Mesendoderm (in vitro differentiated cells): ENCODE data around the gene ITPR3.

Experiments
- DNase-seq: peaks from one replicate; pipeline ENCODE4 v3.0.0; 2013
- H2AK5ac ChIP-seq: 2 replicates; pipeline ENCODE4 v1.6.1; 2013; ENCODE audit warnings: low read length, inconsistent platforms
- H2BK120ac ChIP-seq: 2 replicates; pipeline ENCODE4 v1.6.1; 2013; ENCODE audit warnings: low read depth, mild to moderate bottlenecking, low read length, moderate library complexity, mixed read lengths
- H2BK15ac ChIP-seq: replicated peaks from 2 replicates; pipeline ENCODE4 v1.6.1; 2013; ENCODE audit warnings: low read depth, mild to moderate bottlenecking, moderate library complexity
- H2BK5ac ChIP-seq: 2 replicates; pipeline ENCODE4 v1.6.1; 2013; ENCODE audit warnings: low read length, inconsistent platforms
- H3K18ac ChIP-seq: 2 replicates; pipeline ENCODE4 v1.6.1; 2013; ENCODE audit warnings: mild to moderate bottlenecking, low read length, mixed read lengths
- H3K23ac ChIP-seq: one replicate; pipeline ENCODE4 v1.6.1; 2013; ENCODE audit warnings: low read length
- H3K27ac ChIP-seq: 2 replicates; pipeline ENCODE4 v1.5.1; 2013; ENCODE audit warnings: low read depth, mild to moderate bottlenecking, inconsistent platforms, low read length, moderate library complexity
- H3K27me3 ChIP-seq: 2 replicates; pipeline ENCODE4 v1.6.1; 2013; ENCODE audit warnings: low read length, control low read depth, mild to moderate bottlenecking, inconsistent platforms; ENCODE audit not compliant: insufficient read depth, poor library complexity
- H3K36me3 ChIP-seq: 2 replicates; pipeline ENCODE4 v1.6.1; 2013; ENCODE audit warnings: low read length, inconsistent platforms; ENCODE audit not compliant: control insufficient read depth, insufficient read depth
- H3K4ac ChIP-seq: one replicate; pipeline ENCODE4 v1.6.1; 2013; ENCODE audit warnings: low read depth, mild to moderate bottlenecking, low read length, moderate library complexity
- H3K4me1 ChIP-seq: 2 replicates; pipeline ENCODE4 v1.6.1; 2013; ENCODE audit warnings: low read depth, low read length, inconsistent platforms; ENCODE audit not compliant: control insufficient read depth
- H3K4me2 ChIP-seq: 2 replicates; pipeline ENCODE4 v1.6.1; 2013; ENCODE audit warnings: low read length
- H3K4me3 ChIP-seq: 2 replicates; pipeline ENCODE4 v1.5.1; 2013; ENCODE audit warnings: mild to moderate bottlenecking, low read length
- H3K56ac ChIP-seq: one replicate; pipeline ENCODE4 v1.6.1; 2013; ENCODE audit warnings: low read length
- H3K79me1 ChIP-seq: 2 replicates; pipeline ENCODE4 v1.6.1; 2013; ENCODE audit warnings: low read length, inconsistent platforms
- H3K79me2 ChIP-seq: 2 replicates; pipeline ENCODE4 v1.6.1; 2013; ENCODE audit warnings: mild to moderate bottlenecking, low read length; ENCODE audit not compliant: control insufficient read depth, insufficient read depth
- H3K9ac ChIP-seq: 2 replicates; pipeline ENCODE4 v1.6.1; 2013; ENCODE audit warnings: low read length, inconsistent platforms
- H4K5ac ChIP-seq: one replicate; pipeline ENCODE4 v1.6.1; 2013; ENCODE audit warnings: low read length
- H4K8ac ChIP-seq: one replicate; pipeline ENCODE4 v1.6.1; 2013; ENCODE audit warnings: low read depth, mild to moderate bottlenecking, control low read depth, low read length, moderate library complexity
- WGBS: extraction: QIAGEN DNeasy Blood & Tissue Kit; methylation state at CpG from one replicate; pipeline ENCODE4 v1.1.7; 2013; ENCODE audit warnings: low lambda C conversion rate, missing lambda C conversion rate; ENCODE audit not compliant: insufficient coverage; ENCODE audit errors: extremely low coverage; 5-methylcytosine and 5-hydroxymethylcytosine counted together

The ITPR3 gene

DNA sequence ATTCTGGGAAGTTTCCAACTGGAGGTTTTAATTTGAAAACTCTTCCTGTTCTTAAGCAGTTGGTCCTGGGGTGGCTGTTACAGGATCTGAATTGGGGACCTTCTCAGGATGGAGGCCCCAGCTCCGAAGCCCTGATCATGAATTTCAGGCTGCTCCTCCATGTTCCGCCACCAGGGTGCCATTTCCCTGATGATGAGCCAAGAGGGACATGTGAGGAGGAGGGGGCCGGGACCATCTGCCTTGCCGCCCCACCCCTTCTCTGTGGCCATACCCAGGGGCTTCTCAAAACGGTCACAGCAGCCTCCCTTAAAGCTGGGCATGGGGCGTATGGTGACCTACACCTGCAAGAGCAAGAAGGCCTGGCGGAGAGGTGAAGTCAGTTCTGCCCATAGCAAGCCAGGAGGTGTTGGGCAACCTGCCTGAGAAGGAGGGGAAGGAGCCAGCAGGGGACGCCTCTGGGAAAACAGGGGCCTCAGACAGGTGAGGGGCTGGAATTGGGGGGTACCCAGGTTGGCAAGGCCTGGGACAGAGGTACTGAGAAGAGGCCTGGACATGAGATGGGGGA lies 37.4 kb upstream of the ITPR3 start:
- Histone ChIP-seq H3K4me3 (no peak overlapping the region), H2BK120ac (no peak overlapping the region), H3K4me1 (peaks cover 1% of the 10 kb centered on the region), H3K23ac (no peak overlapping the region), H3K9ac (no peak overlapping the region), H3K4me2 (no peak overlapping the region), H4K8ac (no peak overlapping the region), H4K5ac (no peak overlapping the region), H3K27ac (no peak overlapping the region), H3K4ac (no peak overlapping the region), H3K79me1 (peaks cover 5% of the 10 kb centered on the region), H3K79me2 (peaks cover 9% of the 10 kb centered on the region), H2AK5ac (no peak overlapping the region), H2BK5ac (no peak overlapping the region), H3K36me3 (no peaks in the 10 kb centered on the region), H3K27me3 (no peaks in the 10 kb centered on the region), H3K18ac (no peak overlapping the region), H3K56ac (no peak overlapping the region), H2BK15ac (no peak overlapping the region)
- DNase-seq = peak; percentile 72
- WGBS = no CpG with 5 or more reads among the region's 8 CpGs

DNA sequence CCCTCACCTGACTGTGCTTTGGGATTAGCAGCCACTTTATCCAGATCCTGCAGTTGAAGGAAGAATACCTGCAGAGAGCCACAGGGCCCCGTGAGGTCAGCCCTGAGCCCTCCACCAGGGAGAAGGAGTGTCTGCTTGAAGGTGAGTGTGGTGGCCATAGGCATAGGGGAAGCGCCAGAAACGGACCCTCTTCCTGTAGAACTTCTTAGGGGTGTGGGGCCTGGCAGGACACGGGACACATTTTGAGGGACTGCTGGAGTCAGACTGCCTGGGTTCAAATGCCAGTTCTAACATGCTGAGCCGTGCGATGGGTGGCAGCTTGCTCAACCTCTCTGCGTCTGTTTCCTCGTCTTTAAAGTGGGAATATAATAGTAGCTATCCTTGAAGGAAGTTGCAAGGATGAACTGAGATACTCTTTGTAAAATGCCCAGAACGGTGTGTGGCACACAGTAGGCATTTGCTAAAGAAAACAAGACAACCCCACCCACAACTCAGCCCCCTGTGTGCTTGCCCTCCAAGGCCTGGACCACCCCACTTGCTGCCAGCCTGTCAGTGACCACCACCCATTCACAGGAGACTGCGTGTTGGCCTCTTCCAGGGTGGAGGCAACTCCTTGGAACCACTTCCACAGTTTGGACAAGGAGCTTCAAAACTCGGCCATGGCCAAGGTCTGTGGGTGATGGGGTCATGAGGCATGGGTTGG lies 36.3 kb upstream of the ITPR3 start:
- Histone ChIP-seq H3K79me2 (no peaks in the 10 kb centered on the region), H3K4me2 (no peak overlapping the region), H3K56ac (no peak overlapping the region), H3K27ac (no peak overlapping the region), H3K4me1 (peaks cover 1% of the 10 kb centered on the region), H3K23ac (no peak overlapping the region), H4K8ac (no peak overlapping the region), H2BK5ac (no peak overlapping the region), H2BK15ac (no peak overlapping the region), H3K9ac (no peak overlapping the region), H2AK5ac (peak overlapping the region; percentile 43), H3K36me3 (no peaks in the 10 kb centered on the region), H3K4ac (no peak overlapping the region), H3K79me1 (no peaks in the 10 kb centered on the region), H3K4me3 (no peak overlapping the region), H4K5ac (no peak overlapping the region), H3K18ac (no peak overlapping the region), H3K27me3 (no peaks in the 10 kb centered on the region), H2BK120ac (no peak overlapping the region)
- WGBS = no CpG with 5 or more reads among the region's 11 CpGs
- no peak for DNase-seq

DNA sequence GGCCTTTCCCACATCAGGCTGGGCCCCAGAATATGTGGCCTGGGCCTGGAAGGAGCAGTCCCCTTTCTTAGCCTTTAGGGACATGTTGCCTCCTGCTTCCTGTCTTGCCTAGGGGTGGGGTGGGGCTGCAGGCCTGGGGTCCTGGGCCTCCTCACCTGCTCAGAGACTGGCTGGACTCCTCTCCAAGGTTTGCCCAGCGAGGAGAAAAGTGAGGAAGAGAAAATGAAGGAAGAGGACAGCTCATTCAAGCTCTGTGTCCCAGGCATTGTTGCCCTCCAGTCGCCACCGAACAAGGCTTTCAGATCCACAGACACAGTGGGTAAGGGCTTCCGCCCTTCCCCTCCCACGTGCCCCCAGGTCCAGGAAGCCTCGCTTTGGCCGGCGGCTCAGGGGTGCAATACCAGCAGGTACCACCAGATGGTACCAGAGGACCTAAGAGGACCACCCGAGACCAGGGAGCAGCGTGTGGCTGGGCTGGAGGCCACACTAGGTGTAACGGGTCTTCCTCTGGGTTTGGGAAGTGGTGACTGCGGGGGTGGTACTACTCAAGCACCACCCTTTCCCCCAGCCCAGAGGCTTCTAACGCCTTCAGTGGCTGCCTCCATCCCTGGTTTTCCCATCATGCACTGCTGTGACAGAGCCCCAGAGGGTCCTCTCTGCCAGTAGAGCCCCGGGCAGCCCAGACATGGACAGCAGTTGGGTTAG lies 35.6 kb upstream of the ITPR3 start:
- Histone ChIP-seq H3K36me3 (no peaks in the 10 kb centered on the region), H3K79me1 (no peaks in the 10 kb centered on the region), H3K4ac (no peak overlapping the region), H2BK5ac (no peak overlapping the region), H3K79me2 (no peaks in the 10 kb centered on the region), H3K56ac (no peak overlapping the region), H3K27ac (no peak overlapping the region), H3K4me3 (no peak overlapping the region), H3K4me2 (no peak overlapping the region), H3K27me3 (no peaks in the 10 kb centered on the region), H3K18ac (no peak overlapping the region), H4K8ac (no peak overlapping the region), H3K23ac (no peak overlapping the region), H3K9ac (no peak overlapping the region), H3K4me1 (peaks cover 3% of the 10 kb centered on the region), H2BK120ac (no peak overlapping the region), H4K5ac (no peak overlapping the region), H2BK15ac (no peak overlapping the region), H2AK5ac (no peak overlapping the region)
- no CpG with 5 or more reads among the region's 14 CpGs for WGBS
- peak; percentile 94 for DNase-seq

DNA sequence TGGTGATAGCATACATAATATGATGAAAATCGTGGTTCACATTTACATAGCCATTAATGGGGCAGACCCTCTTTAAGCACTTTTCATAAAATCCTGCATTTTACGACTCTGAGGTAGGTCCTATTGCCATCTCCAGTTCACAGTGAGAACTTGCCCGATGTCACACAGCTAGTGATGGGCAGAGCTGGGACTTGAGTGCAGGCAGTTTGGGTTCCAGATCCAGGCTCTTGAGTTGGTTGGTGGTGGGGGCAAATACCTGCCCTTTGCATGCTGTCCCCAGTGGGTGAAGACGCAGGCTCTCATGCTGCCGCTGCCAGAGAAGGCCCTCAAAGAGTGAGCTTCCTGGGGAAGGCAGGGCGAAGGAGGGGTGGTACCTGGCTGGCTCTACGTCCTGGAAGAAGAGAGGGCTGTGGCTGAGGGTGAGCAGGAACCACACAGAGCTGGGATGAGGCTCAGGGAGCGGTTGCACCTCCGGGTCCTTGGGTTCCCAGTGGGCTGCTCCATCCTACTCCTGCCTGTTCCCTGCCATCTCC lies 34.9 kb upstream of the ITPR3 start:
- H2BK120ac ChIP-seq = no peak overlapping the region
- no peaks in the 10 kb centered on the region for H3K36me3 ChIP-seq
- peak overlapping the region; percentile 69 for H2AK5ac ChIP-seq
- no peak overlapping the region for H3K4me2 ChIP-seq
- no peak overlapping the region for H3K18ac ChIP-seq
- no peak overlapping the region for H3K23ac ChIP-seq
- no peak overlapping the region for H3K27ac ChIP-seq
- peaks cover 6% of the 10 kb centered on the region for H3K4me1 ChIP-seq
- H2BK5ac ChIP-seq = no peak overlapping the region
- WGBS = no CpG with 5 or more reads among the region's 9 CpGs
- H4K8ac ChIP-seq = no peak overlapping the region
- no peak overlapping the region for H3K4ac ChIP-seq
- H4K5ac ChIP-seq = no peak overlapping the region
- H3K56ac ChIP-seq = no peak overlapping the region
- no peak overlapping the region for H3K9ac ChIP-seq
- no peaks in the 10 kb centered on the region for H3K27me3 ChIP-seq
- H3K79me1 ChIP-seq = no peaks in the 10 kb centered on the region
- H3K79me2 ChIP-seq = no peaks in the 10 kb centered on the region
- H3K4me3 ChIP-seq = no peak overlapping the region
- H2BK15ac ChIP-seq = no peak overlapping the region
- DNase-seq = no peak

DNA sequence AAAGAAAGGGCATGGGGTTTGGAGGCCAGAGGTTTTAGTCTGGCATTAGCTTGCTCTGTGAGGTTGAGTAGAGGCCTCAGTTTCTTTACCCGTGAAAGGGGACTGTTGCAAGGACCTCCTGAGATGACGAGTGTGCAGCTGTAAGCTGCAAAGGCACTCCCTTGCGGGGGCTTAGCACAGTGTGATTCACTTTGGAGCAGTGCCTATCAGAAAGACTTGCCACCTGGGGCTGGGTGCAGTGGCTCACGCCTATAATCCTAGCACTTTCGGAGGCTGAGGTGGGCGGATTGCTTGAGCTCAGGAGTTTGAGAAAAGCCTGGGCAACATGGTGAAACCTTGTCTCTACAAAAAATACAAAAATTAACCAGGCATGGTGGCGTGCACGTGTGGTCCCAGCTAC lies 33.6 kb upstream of the ITPR3 start:
- no peaks in the 10 kb centered on the region for H3K27me3 ChIP-seq
- no peak overlapping the region for H3K4me2 ChIP-seq
- peaks cover 6% of the 10 kb centered on the region for H3K4me1 ChIP-seq
- no peak overlapping the region for H3K9ac ChIP-seq
- H3K79me2 ChIP-seq = no peaks in the 10 kb centered on the region
- H3K4me3 ChIP-seq = no peak overlapping the region
- H3K56ac ChIP-seq = no peak overlapping the region
- no peak overlapping the region for H2BK15ac ChIP-seq
- no peak overlapping the region for H3K4ac ChIP-seq
- no peaks in the 10 kb centered on the region for H3K79me1 ChIP-seq
- no peak overlapping the region for H4K8ac ChIP-seq
- H2BK5ac ChIP-seq = no peak overlapping the region
- no CpG with 5 or more reads among the region's 8 CpGs for WGBS
- H4K5ac ChIP-seq = no peak overlapping the region
- H3K18ac ChIP-seq = no peak overlapping the region
- no peak overlapping the region for H3K23ac ChIP-seq
- H3K27ac ChIP-seq = no peak overlapping the region
- H2BK120ac ChIP-seq = no peak overlapping the region
- no peak for DNase-seq
- no peaks in the 10 kb centered on the region for H3K36me3 ChIP-seq
- no peak overlapping the region for H2AK5ac ChIP-seq
